ENCODE results near the gene ADAMTSL1.

ADAMTSL1 gene

GRCh38 chr9:18739127-18739526, 265.2 kb downstream of the ADAMTSL1 start:
- no peak for DNase-seq

- no peak for DNase-seq
Observed at GRCh38 chr9:18739641-18740318, 265.8 kb downstream of the ADAMTSL1 start.

- no peak for DNase-seq
Observed at GRCh38 chr9:18741359-18741758, 267.4 kb downstream of the ADAMTSL1 start.

DNA sequence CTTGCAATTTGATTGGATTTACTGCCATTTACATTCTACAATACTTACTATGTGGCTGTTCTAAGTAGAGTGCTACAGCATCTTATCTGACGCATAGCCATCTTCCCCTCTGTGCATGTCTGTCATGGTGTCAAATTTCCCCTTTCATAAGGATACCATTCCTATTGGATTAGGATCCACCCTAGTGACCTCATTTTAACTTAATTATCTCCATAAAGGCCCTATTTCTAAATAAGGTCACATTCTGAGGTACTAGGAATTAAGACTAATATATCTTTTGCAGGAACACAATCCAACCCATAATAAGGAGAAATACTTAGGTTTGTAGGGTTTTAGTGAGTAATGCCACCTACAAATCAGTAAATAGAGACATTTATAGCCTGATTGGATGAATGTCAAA, 268.0 kb downstream of the ADAMTSL1 start:
- no peak for DNase-seq

DNA sequence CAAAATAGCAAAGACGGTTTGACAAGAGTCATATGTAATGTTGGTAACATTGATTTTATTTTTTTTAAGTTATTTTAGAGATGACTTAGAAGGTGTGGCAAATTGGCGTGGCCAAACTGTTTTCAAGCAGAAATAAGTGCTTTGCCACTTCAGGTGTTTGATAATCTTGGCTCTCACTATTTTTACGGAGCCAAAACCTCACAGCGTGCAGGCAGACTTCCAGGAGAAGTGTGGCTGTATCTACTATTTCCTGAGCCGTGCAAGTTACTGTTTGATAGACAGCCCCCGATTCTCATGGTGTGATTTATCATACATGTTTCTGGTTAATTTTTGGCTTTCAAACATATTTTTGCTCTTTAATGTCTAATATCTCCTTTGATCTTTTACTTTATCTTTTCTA, 269.5 kb downstream of the ADAMTSL1 start:
- no peak for DNase-seq

DNA sequence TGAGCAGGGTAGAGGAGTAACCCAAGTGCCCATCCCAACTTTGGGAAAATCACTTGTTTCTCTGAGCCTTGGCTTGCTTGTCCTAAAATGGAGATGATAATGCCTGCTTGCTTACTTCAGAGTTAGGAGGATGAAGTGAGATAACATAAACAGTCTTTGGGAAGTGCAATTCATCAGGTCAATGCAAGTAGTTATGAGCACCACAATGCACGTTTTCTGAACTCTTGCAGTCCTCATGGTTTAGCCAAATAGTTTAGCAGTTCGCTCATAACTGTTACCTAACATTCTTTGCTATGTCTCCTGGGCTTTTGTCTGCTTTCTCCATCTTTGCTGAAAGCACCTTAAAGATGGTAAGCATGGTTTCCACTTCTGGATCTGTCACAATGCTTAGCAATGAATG, 270.0 kb downstream of the ADAMTSL1 start:
- no peak for DNase-seq

GRCh38 chr9:18745710-18746109, 271.8 kb downstream of the ADAMTSL1 start:
- DNase-seq = no peak

GRCh38 chr9:18746631-18747030, 272.7 kb downstream of the ADAMTSL1 start:
- DNase-seq = no peak

GRCh38 chr9:18747595-18747994, 273.6 kb downstream of the ADAMTSL1 start:
- no peak for DNase-seq

DNA sequence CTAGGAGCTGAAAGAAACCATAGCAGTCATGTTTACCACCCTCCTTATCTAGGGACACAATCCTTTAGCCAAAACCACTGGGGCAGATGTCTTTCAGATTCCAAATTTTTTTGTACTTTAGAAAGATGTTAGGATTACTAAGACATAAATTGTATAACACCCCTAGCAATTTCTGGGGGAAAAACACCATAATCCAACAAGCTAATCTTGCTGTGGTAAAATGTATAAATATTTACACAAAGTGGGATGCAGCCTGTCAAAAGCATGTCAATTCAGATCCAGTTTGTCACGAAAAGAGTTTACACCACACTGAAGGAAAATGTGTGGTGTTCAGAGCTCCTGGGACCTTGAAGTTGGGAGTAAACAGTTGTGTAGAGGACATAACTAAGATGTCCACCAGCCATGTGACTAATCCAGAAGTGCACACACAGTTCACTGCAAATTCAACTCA, 274.3 kb downstream of the ADAMTSL1 start:
- no peak for DNase-seq

GRCh38 chr9:18749711-18750110, 275.8 kb downstream of the ADAMTSL1 start:
- DNase-seq = no peak

DNA sequence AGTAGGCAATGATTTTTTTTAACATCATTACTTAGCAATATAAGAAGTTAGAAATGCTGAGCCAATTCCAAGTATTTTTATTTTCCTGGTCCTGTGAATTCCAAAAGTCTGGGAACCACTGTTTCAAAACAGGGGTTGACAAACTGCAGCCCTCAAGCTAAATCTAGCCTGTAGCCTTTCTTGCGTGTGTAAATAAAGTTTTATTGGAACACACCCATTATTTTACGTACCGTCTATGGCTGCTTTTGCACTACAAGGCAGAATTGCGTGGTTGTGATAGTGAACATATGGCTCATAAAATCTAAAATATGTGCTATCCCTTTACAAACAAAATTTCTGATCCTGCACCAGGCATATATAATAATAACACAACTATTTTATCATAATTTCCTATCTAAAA, 280.0 kb downstream of the ADAMTSL1 start:
- no peak for DNase-seq

GRCh38 chr9:18754537-18754936, 280.6 kb downstream of the ADAMTSL1 start:
- DNase-seq = no peak

DNA sequence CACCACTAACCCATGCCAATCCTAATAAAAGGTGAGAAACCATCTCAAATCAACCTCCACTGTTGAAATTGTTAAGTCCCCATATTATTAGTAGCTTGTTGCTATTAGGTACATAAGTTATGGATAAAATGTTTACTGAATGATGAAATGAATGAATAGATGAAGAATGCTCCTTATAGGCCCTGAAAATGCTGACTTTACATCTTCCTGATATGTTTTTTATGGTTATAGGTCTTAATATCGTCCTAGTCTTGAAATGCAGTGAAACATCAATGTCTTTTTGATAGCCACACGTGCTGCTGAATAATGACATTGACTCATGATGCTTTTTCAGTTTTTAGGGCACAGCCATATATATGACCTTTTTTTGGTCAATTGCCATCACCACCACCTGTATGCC, 281.3 kb downstream of the ADAMTSL1 start:
- DNase-seq = no peak

GRCh38 chr9:18756712-18757125, 282.8 kb downstream of the ADAMTSL1 start:
- no peak for DNase-seq

DNA sequence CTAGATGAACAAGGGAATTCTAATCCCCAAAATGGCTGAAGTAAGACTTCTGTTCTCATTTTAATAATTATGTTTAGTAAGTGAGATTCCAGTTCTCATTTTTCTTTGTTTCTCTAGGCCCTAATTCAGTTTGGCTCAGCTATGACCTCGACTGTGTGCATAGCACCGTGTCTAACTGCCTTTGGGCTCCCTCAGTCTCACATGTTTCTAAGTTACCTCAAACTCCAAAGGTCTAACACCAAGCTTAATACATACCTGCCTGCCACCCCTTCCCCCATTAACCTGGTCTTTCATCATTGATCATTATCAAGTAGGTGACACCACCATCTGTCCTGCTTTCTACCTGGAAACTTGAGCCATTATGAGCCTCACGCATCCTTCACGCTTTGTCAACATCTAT, 285.9 kb downstream of the ADAMTSL1 start:
- no peak for DNase-seq

GRCh38 chr9:18761742-18762300, 287.9 kb downstream of the ADAMTSL1 start:
- no peak for DNase-seq

- DNase-seq = no peak
Observed at GRCh38 chr9:18766989-18767550, 293.1 kb downstream of the ADAMTSL1 start.

DNA sequence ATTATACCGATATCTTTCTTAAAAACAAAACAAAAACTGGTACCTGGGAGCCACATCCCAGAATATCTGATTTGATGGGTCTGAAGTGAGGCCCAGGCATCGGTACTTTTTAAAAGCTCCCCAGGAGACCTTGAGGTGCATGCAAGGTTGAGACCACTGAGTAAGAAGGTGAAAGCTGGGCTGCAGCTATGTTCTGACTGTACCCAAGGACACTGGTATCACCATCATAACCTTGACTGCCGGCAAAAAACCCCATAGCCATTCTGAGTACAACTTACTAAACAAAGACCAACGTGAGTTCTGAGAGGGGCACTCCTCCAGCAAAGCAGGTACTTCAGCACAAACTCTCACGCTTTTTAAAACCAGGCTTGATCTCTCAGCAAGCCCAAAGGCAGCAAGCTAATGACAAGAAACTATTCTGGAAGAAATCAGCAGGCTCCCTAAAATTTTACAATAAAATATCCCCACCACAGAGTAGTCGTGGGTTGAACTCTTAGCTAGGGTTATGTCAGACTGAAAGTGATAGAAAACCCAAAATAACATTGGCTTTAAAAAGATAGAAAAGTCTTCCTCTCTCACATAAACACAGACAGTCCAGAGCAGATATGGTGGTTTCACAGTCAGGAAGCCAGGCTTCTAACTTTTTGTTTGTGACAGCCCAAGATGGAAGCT, 295.1 kb downstream of the ADAMTSL1 start:
- no peak for DNase-seq

DNA sequence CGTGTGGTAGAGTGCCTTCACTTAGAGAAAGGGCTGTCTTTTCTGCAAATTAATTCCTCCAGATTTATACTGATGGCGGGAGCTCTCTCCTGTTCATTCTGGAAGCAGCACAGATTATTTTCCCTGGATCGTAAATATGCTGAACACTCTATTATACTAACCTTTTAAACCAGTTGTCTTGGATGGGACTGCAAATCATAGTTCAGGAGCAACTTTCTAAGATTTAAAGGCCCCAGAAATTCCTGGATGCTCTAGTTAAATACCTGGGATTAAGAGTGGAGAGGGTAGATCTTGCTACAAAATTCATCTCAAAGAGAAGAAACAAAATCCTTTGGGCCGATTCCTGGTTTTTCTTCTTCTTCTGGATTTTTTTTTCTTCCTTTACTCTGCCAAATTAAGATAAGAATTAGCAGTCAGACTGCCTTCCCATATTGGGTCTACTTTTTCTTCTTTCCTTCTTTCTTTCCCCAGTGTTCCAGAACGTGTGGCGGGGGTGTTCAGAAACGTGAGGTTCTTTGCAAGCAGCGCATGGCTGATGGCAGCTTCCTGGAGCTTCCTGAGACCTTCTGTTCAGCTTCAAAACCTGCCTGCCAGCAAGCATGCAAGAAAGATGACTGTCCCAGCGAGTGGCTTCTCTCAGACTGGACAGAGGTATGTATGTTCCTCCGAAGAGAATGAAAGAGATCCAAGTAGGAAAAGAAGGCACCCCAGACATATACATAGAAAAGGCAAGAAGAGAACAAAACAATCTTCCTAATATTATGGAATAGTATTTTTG, 296.4 kb downstream of the ADAMTSL1 start:
- no peak for DNase-seq

DNA sequence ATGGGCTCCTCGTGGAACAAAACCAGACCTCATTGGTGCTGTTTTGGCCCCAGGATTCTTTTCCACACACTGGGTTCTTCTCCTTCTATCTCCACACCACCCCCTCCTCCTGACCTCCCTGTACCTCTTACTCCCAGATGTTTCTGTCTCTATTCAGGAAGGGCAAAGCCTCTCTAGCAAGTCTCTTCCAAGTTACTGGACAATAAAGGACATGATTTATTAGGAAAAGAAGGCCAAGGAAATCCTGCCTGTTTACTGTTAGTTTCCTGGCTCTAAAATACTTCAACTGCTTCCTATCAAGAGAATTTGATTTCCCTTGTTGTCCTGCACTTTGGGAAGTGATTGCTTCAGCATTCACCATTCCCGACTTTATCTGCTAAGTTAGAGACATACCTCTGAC, 297.1 kb downstream of the ADAMTSL1 start:
- DNase-seq = no peak

GRCh38 chr9:18771763-18772162, 297.8 kb downstream of the ADAMTSL1 start:
- no peak for DNase-seq

DNA sequence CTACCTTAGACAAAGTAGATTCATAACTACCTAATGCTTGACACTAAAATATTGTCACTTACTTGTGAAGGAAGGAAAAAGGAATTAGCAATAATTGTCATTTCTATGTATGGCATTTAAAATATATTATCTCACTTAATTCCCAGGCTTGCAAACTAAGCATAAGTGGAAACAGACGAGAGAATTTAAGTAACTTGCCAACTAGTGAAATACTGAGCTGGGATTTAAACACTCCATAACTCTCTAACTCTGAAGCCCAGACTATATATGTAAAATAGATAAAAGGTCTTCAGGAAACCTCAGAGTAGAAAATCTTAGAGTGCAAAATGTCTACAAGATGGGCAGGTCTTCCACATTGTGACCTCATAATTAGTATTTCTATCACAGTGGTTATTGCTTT, 301.3 kb downstream of the ADAMTSL1 start:
- DNase-seq = no peak
